ENCODE data around the gene CNTNAP2.

- no peak for TF ChIP-seq CTCF (IDR thresholded peaks at IDR 0.05)
- no peak for TF ChIP-seq POLR2A (IDR thresholded peaks at IDR 0.05)
These were observed 913.4 kb downstream of the CNTNAP2 start for GRCh38 chr7:147029953-147030352.

Data from suprapubic skin (tissue), 3 donors.